Measurements from ENCODE around the gene GPC3. TPM values are rescaled to one million over a fixed set of nuclear protein-coding genes. Genes with fewer than 3 reads are reported as not detected.
A peak's percentile ranks its signal among the peaks of the same experiment; 100 is the strongest.

Gene GPC3
- total RNA-seq, 2 experiments from 2014 or later: 0.25 to 0.59 TPM

GRCh38 chrX:133922390-133922771, 63.0 kb downstream of the GPC3 start:
- peak overlapping the region; percentile 80 for H3K4me3 Mint-ChIP-seq
- intact Hi-C loops (cut with DNase I, micrococcal nuclease): no loop called here
- H3K27ac ChIP-seq (ENCODE audit: low read depth in 1 of 2, low read length in 2 of 2): no peak overlapping the region
- DNase-seq: peak in 1 of 14 experiments; percentile 1
- peaks cover 19% of the 10 kb centered on the region for H3K4me1 ChIP-seq (ENCODE audit: insufficient read depth, low read length)
- no peaks in the 10 kb centered on the region for H3K9me3 ChIP-seq (ENCODE audit: control insufficient read depth in 1 of 2, insufficient read depth in 1 of 2, low read length in 2 of 2)
- H3K36me3 ChIP-seq (ENCODE audit: insufficient read depth, low read length): no peaks in the 10 kb centered on the region
- H3K36me3 Mint-ChIP-seq (ENCODE audit: low read depth): no peaks in the 10 kb centered on the region
- ChIA-PET POLR2A (no interaction called here), CTCF (no interaction called here)
- no peaks in the 10 kb centered on the region for H3K27me3 Mint-ChIP-seq
- TF ChIP-seq CTCF (IDR thresholded peaks at IDR 0.05): no peak
- no peak for ATAC-seq (ENCODE audit: poor library complexity)
- H3K4me1 Mint-ChIP-seq (ENCODE audit: low read depth): peaks cover 24% of the 10 kb centered on the region
- no peaks in the 10 kb centered on the region for H3K9me3 Mint-ChIP-seq
- peak overlapping the region; percentile 74 for H3K27ac Mint-ChIP-seq
- no peaks in the 10 kb centered on the region for H3K27me3 ChIP-seq (ENCODE audit: control insufficient read depth in 1 of 2, insufficient read depth in 2 of 2, low read length in 2 of 2)
- no peak overlapping the region for H3K4me3 ChIP-seq (ENCODE audit: low read length)

DNA sequence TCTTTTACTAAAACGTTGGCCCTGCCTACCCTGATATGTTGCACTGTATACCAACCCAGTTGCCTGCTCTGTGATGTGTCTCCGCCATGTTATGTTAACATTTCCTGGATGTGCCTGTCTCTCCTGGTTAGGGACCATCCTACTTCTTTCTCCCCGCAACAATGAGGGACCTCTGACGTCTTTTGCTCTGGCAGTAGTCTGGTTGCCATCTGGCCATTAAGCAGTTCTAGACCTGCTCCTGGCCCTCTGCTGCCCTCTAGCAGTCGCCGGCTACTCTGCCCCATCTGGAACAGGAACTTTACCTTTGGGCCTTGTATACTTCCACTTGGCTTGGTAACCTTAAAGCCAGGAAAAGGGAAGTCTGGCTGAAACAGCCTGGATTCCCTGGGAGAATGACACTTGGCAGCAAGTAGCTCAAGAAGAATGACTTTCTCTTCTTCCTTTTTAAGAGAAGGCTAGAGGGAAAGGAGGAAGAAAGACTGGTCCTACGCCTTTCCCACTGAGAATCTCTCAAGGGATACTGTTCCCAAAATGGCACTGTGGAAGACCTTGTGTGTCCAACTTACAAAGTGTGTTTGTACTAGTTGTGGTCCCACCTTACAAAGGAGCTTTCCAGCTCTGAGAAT, 63.5 kb downstream of the GPC3 start:
- CTCF ChIA-PET: no interaction called here
- Histone ChIP-seq H3K9me3 (ENCODE audit: control insufficient read depth in 1 of 2, insufficient read depth in 1 of 2, low read length in 2 of 2) (no peaks in the 10 kb centered on the region), H3K4me3 (ENCODE audit: low read length) (no peak overlapping the region), H3K27ac (ENCODE audit: low read depth in 1 of 2, low read length in 2 of 2) (no peak overlapping the region), H3K4me1 (ENCODE audit: insufficient read depth, low read length) (peaks cover 19% of the 10 kb centered on the region), H3K27me3 (ENCODE audit: control insufficient read depth in 1 of 2, insufficient read depth in 2 of 2, low read length in 2 of 2) (no peaks in the 10 kb centered on the region), H3K36me3 (ENCODE audit: insufficient read depth, low read length) (no peaks in the 10 kb centered on the region)
- no peak for TF ChIP-seq CTCF (IDR thresholded peaks at IDR 0.05)
- POLR2A ChIA-PET: no interaction called here
- H3K36me3 Mint-ChIP-seq (ENCODE audit: low read depth): no peaks in the 10 kb centered on the region
- peaks cover 2% of the 10 kb centered on the region for H3K9me3 Mint-ChIP-seq
- intact Hi-C loops (cut with DNase I, micrococcal nuclease): no loop called here
- no peak overlapping the region for H3K27ac Mint-ChIP-seq
- H3K4me1 Mint-ChIP-seq (ENCODE audit: low read depth): peaks cover 24% of the 10 kb centered on the region
- no peaks in the 10 kb centered on the region for H3K27me3 Mint-ChIP-seq
- no peak overlapping the region for H3K4me3 Mint-ChIP-seq
- peak; percentile 39 for ATAC-seq (ENCODE audit: poor library complexity)
- peak; percentile 1 to 38 (median 11) for DNase-seq

- H3K4me3 ChIP-seq (ENCODE audit: low read length): no peak overlapping the region
- POLR2A ChIA-PET: no interaction called here
- H3K4me1 ChIP-seq (ENCODE audit: insufficient read depth, low read length): peaks cover 19% of the 10 kb centered on the region
- CTCF ChIA-PET: no interaction called here
- no peak overlapping the region for H3K27ac ChIP-seq (ENCODE audit: low read depth in 1 of 2, low read length in 2 of 2)
- ATAC-seq (ENCODE audit: poor library complexity): no peak
- no peaks in the 10 kb centered on the region for H3K27me3 ChIP-seq (ENCODE audit: control insufficient read depth in 1 of 2, insufficient read depth in 2 of 2, low read length in 2 of 2)
- Mint-ChIP-seq H3K4me1 (ENCODE audit: low read depth) (peaks cover 24% of the 10 kb centered on the region), H3K9me3 (peaks cover 3% of the 10 kb centered on the region), H3K27me3 (no peaks in the 10 kb centered on the region), H3K27ac (no peak overlapping the region), H3K4me3 (no peak overlapping the region), H3K36me3 (ENCODE audit: low read depth) (no peaks in the 10 kb centered on the region)
- intact Hi-C loops (cut with DNase I, micrococcal nuclease): no loop called here
- no peaks in the 10 kb centered on the region for H3K36me3 ChIP-seq (ENCODE audit: insufficient read depth, low read length)
- H3K9me3 ChIP-seq (ENCODE audit: control insufficient read depth in 1 of 2, insufficient read depth in 1 of 2, low read length in 2 of 2): no peaks in the 10 kb centered on the region
- no peak for DNase-seq
- TF ChIP-seq CTCF (IDR thresholded peaks at IDR 0.05): no peak
Measured at GRCh38 chrX:133921086-133921485, 64.3 kb downstream of the GPC3 start.

Data from CD4-positive, alpha-beta T cell (primary cell).